HG03565 (cell line): ENCODE data around the gene CCDC185.

Source experiments
- ATAC-seq: cut with Tn5 transposase; IDR thresholded peaks from one replicate; pipeline ENCODE4 v1.9.1; 2021; ENCODE audit warnings: mild to moderate bottlenecking, moderate library complexity; ENCODE audit not compliant: unreplicated experiment

CCDC185 gene

DNA sequence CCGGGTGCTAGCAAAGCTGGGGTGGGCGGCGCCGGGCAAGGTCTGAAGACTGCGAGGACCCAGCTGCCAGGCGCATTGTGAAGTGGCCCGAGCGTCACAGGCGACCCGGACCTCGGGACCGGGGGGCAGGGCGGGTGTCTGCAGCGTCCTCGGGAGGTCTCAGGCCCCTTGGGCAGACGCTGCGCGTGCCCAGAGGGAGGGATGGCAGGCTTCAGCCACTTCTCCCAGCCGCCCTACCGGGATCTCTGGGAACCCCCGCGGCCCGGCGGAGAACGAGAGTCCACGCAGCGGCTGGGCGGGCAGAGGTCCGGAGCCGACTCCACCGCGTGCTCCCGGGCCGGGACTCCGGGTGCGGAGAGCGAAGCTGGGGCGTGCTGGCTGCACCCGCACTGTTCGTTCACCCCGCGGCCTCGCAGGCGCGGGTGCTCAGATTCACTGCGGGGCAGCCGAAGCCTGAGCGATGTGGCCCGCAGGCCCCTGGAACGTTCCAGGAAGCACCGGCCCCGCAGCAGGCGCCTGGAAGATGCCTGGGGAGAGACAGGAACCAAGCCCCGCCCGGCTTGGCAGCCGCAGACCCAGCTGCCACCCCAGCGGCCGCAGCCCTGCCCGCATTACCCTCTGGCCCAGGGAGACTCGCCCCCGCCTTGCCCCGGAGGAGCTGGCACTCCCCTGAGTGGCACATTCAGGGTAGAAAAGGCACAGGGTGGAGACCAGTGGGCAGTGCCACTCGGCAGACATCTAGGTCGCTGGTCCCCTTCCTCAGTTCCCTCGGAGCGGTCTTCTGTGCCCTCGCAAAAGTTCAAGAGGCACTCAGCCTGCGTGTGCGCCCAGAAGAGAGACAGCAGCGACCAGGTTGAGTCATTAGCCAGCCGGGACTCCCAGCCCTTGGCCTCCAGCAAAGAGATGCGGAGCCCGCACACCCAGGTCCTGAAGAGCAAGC lies at the start of gene CCDC185:
Gene CCDC185 (plus strand): TSS at position 141 of the 940 bp plus-strand sequence. CDS start 61 bp downstream, at position 202.
- no peak for ATAC-seq

DNA sequence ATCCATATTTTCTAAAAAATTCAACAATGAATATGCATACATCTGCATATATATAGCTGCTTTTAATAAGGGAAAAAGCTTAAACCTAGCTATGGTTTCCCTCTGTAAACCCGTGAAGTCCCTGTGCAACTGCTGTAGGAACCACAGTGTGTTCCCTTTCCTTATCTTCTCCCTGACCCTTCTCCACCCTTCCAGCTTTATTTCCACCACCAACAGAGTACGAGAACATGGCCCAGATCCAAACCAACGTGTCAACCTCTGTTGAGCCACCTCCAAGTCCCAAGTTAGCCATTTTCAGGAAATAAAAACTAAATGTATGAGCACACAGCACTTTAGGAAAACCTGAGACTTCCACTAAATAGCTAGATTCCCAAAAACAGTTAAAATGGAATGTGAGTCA lies 49.5 kb upstream of the CCDC185 start:
- no peak for ATAC-seq

DNA sequence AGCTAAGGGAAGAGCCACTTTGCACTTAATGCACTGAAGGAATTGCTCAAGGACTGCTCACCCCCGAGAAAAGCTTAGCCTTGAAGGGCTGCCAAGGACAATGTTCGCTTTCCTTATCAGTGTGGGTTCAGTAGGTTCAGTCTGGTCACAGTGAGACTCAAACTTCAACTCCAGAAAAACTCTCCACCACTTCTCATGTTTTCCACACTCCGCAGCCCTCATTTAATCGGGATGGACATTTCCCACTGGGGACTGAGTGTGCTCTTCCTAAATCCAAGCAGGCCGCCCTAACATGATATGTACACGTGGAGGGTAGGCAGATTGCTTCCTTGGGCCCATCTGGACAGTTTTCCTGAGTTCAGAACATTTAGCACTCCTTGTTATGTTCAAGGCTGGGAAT lies 48.7 kb upstream of the CCDC185 start:
- no peak for ATAC-seq

DNA sequence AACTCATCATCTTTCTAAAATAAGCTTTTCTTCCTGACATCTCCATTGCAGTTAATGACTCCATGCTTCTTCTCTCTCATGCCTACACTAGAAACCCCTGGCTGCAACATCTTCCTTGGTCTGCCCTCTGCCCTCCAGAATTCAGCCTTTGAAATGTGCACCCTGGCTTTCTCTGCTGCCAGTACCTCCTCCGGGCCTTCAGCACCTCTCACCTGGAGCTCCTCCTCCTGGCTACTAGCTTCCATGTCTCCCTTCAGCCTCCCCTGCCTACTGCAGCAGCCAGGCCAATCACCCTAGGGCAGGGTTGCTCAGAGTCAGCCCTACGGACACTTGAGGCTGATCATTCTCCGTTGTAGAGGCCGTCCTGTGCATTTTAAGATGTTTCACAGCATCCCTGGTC lies 47.5 kb upstream of the CCDC185 start:
- no peak for ATAC-seq

DNA sequence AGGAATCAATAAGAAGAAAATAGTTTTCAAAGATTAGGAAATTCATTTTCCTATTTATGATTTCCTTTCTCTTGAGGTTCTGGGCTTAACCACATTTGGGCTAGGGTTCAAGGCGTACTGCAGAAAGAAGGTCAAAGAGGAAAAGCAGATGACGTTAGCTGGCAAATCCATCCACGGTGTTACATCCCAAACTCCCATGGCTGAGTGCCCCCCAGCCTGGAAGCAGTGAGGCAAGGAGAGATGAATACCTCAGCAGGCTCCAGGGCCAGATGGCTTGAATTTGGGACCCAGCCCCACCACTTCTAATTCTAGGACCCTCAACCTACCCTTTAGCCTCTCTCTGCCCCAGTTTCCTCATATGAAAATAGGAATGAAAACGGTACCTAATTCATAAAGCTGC lies 46.9 kb upstream of the CCDC185 start:
- ATAC-seq: no peak

DNA sequence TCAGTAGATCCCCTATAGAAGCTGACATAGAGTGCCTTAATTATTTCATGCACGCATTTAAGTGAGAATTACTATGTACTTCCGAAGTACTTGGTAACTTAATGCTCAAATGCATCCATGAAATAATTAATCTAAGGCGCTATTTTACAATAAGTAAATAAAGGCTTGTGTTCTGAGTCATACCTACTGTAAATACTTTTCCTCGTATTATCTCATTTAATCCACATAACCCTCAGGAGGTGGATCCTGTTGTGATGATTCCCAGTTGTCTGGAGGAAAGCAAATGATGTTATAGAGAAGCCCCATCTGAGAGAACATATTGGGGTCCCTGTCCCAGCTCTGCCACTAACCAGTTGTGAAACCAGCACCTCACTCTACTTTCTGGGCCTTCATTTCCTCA lies 45.6 kb upstream of the CCDC185 start:
- ATAC-seq: no peak

DNA sequence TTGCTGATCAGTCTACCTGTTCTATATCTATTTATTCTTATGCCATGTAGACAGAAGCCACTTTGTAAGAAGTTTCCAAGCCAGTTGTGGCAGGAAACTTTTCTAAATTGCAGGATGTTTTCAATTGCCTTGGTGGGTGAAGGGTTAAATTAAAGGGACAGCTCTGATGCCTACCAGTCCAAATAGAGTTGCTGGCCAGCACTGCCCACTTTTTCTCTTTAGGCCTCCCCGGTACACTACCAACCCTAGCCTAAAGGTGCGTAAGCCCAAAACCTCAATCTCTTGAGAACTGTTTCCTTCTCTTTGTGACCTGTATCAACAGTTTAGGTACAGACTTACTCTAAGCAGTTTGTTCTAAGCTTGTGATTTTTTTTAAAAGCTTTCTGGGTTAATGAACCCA lies 44.8 kb upstream of the CCDC185 start:
- no peak for ATAC-seq

DNA sequence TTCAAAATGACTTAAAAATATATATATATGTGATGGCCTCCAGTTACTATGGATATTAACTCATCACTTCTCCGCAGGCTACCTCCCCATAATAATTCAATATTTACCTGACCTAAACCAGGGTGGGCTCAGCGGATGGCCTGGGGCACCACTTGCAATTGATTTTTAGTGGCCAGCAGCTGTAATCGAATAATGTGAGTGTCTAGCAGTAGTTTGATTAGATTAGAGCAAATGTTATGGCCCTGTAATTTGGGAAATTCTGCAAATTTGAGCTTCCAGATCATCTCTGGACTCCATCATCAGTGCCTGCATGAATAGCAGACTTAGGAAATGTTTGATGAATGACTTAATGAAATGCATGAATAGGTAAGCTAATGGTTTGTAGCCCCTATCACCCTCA lies 44.0 kb upstream of the CCDC185 start:
- ATAC-seq: no peak

DNA sequence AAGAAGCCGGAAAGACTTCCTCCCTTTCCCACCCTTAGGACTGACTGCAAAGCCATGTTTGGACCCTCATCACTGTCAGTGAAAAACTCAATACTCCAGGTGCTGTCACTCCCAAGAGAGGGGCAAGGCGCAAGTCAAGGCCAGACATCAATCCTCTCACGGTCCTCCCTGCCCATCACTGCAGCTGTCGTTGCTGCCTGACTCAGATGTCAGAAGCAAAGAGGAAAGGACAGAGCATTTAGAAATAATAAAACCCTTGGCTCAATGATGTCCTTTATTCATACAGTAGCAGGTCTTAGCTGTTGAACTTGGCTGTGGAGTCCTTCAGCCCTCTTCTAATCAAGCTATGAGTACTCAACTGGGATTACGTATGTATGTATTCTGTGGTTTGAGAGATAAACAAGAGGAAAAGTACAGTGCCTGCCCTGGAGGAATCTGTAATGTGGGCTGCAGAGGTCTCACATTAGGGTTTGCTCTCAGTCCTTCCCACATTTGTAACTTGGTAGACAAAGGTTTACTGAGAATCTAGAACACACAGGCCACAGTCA lies 42.8 kb upstream of the CCDC185 start:
- no peak for ATAC-seq

DNA sequence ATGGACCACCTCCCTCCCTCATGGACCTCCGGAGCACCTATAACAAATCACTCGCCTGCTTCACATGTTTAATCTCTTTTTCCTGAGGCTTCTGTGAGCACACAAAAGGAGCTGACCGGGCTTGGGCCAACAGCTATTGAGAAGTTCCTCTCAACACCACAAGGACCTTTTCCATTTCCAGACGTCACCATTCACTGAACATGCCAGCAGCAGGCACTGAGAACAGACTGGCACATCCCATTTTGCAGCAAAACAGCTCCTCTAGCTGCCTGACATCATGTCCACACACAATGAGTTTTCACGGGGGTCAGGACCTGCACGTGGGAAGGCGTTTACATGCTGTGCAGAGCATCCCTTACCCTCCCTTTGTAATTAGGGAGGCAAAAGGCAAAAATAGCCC lies 40.3 kb upstream of the CCDC185 start:
- no peak for ATAC-seq

DNA sequence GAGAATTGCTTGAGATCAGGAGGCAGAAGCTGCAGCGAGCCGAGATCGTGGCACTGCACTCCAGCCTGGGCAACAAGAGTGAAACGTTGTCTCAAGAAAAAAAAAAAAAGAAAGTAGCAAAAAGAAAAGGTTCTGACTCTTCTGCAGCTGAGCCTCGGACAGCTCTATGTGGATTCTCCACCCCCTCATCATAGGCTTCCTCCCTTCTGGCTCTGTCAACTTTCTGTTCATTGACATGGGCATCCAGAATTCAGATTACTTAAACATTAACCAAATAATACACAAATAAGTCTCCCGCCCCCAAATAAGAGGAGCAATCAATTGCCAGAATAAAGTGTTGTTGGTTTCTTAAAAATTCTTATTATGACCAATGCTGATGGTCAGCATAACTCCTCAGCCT lies 39.3 kb upstream of the CCDC185 start:
- ATAC-seq: no peak

DNA sequence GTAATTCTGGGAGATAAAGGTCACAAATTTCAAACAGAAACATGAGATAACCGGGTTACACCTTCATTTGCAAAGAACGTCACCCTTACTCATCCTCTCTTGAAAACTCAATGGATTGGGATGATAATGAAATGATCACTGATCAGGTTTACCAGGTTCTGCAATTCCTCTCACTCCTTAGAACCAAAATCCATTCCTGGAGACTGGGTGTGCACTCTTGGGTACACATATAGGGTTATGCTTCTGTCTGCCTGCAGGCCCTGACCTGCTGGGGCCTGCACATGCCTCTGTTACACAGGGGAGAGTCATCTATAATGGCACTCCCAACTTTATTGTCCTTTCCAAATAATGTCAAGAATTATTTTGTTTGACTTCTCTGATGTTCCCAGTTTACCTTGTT lies 37.5 kb upstream of the CCDC185 start:
- ATAC-seq: no peak

DNA sequence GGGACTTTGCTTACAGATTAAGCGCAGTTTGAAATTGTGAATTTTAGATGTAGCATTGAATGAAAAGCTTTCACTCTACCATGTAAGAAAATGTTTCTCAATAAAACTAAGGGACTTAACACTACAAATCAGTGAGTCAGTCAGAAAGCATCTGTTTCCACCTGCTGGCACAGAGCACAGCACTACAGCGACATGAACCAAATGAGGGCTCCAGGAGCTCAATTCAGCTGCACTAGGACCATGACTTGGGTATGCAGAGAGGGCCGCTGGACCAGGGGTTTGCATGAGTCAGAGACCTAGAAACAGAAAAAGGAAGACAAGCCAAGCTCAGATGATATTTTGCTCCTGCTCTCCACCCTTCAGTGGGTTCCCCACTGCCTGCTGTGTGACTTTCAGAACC lies 34.4 kb upstream of the CCDC185 start:
- ATAC-seq: no peak

DNA sequence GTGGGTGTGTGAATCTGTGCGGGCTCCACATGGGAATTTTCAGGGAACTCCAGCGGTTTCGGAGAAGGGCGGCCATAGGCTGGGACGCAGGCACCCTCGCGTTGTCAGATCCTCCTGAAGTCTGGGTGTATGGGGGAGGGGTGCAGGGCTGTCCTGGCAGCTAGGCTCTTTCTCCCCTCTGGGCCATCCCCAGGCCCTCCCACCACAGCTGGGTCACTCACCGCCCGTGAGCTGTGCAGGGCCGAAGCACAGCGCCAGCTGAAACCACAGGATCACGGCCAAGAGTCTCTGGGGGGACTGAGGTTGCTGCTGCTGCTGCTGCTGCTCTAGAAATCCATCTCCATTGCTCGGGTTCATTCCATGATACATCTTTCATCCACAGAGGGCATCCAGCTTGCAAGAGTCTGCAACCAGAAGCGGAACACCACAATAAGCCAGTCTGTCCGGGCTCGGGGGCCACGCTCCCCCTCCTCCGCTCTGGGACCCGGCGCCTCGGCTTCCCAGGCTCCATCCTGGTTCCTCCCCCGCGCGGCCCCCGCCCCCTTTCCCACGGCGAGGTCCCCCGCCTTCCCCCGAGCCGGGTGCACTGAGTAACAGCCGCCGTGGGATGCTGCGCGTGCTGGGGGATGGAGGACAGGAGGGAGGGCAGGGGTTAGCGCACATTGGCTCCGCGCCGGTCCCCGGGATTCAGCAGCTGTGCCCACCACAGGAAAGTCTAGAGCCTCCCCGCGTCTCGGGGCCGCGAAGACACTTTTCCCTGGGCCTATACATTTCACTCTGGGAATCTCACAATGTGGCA lies 30.0 kb upstream of the CCDC185 start:
- ATAC-seq: no peak

DNA sequence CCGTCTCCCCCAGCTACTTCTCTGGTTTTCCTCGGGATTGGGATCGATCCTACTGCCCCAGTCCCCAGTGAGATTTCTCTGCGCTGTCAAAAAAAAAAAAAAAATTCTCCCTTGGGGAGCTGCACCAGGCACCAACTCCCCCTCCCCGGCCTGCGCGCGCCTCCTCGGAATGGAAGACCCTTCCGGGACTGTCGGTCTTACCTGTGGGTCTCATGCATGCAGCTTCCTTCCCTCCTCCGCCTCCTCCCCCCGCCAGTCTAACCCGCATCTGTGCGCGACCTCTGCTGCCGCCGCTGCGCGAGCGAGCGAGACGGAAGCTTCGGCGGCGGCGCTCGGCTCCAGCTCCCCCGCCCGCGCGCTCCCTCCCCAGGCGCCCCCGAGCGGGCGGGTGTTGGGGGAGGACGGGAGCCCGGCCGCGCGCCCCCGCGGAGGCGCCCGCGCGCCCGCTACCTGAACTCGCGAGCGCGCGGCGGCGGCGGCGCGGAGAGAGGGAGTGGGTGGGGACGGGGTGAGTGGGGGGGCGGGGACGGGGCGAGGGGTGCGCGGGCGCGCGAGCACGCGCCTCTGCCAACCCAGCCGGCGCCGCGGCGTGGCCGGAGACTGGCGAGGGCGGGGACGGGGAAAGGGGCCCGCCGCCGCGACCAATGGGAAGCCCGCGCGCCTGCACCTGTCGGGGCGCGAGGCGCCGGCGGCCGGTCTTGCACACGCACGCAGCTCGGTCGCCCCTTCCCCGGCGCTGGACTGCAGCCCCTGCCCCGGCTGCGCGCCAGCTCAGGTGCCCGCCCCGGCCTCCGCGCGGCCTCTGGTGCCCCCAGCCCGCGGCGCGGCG lies 29.1 kb upstream of the CCDC185 start, which contains the start of gene SUSD4:
Gene SUSD4 (minus strand): TSS at position 321 of the 829 bp plus-strand sequence. CDS start 751 bp downstream, outside the sequence.
- ATAC-seq: no peak

DNA sequence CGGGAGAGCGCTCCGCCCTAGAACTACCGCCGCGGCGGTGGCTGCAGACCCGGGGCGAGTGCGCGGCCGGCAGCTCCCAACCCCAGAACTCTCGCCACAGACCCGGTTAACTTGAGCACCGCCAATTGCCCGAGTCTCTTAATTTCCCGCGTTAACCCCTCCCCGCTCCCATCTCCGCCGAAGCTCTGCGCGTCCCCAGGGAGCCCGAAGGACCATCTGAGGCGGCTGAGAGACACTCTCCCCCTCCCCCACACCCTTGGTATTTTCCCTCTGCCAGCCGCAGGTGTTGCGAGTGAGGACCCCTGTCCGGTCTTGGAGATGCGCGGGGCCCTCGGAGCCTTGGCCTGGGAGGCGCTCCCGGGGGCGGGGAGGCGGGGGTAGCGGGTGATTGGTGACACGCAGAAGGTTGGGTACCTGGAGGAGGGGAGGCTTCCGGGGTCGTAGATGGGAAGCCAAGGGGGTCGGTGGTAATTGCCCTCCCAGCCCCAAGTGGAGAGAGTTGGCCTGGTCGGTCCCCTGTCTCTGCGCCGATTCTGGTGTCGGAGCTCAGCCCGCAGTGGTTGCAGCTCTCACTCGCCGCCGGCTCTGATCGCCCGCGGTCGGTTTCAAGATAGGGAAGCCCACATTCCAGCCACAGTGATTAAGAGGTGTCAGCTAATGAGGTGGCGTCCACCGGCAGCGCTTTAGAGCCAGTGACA lies 28.4 kb upstream of the CCDC185 start:
- no peak for ATAC-seq

DNA sequence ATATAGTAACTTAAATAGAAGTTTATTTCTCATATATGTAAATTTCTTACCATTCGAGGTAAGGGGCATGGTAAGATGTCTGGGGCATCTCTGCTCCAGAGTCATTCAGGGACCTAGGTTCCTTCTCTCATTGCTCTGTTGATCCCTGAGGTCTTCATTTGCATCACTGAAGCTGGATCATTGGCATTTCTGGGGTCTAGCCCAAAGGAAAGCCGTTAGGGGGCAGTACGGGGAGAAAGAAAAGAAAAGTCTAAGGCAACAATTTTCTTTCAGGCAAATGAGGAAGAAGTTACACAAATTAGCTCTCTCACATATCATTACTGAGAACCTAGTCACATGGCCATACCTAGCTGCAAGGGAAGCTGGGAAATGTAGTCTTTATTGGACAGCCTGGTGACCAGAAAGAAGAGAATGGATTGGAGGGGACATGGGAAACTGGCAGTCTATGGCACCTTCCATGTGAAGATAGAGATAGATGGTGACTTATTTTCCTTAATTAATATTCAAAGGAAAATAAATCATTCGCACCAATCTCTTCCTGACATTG lies 19.1 kb upstream of the CCDC185 start:
- ATAC-seq: no peak

DNA sequence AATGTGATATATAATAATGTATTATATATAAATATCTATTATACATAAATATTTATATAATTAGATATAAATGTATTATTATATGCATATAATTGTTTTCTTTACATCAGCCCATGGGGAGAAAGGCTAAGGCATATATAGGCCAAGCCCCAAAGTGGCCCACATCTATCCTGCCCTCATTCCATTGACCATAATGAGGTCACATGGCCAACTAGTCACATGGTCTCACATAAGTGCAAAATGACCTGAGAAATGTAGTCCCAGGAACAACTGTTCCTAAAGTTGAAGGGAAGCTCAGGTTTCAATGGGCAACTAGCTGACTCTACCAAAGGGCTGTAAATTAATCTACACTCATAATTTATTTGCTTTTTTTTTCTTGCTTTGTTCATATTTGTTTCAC lies 14.5 kb upstream of the CCDC185 start:
- ATAC-seq: no peak

DNA sequence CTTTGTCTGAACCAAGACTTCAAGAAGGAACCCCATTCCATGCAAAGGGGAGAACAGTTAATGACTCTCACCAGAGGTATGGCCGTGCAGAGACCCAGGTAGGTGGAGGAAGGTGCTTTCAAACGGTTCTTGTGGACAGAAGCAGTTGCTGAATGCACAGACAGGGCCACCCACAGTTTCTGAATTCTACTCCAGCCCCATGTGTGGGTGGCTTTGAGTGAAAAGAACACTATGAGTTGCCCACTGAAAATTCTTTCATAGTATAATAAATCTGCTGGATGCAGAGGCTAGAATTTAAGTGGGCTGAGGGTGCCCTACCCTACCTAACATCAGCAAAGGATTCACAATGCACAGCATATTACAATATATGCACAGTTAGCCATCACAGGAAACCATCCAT lies 7.2 kb upstream of the CCDC185 start:
- no peak for ATAC-seq

DNA sequence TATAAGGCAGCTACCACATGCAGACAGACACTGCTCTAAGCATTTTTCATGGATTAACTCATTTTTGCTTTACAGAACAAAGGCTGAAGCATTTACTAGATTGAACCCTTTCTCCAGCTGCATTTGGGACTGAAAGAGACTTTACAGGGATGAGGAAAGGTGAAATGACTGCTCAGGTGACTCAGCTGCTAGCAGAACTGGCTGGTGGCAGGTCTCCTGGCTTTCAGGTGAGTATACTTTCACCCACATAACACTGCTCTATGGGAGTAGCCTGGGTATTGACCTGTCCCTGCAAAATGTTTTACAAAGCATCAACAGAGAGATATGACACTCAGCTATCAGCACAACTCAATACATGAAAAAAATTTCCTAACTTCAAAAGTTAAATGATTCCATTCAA lies 2.6 kb upstream of the CCDC185 start:
- no peak for ATAC-seq
